ENCODE measurements around the gene LPIN2.

LPIN2 gene

GRCh38 chr18:2982022-2982421 lies 30.9 kb downstream of the LPIN2 start:
- no peak for DNase-seq (ENCODE audit: low read depth, low spot score)

DNA sequence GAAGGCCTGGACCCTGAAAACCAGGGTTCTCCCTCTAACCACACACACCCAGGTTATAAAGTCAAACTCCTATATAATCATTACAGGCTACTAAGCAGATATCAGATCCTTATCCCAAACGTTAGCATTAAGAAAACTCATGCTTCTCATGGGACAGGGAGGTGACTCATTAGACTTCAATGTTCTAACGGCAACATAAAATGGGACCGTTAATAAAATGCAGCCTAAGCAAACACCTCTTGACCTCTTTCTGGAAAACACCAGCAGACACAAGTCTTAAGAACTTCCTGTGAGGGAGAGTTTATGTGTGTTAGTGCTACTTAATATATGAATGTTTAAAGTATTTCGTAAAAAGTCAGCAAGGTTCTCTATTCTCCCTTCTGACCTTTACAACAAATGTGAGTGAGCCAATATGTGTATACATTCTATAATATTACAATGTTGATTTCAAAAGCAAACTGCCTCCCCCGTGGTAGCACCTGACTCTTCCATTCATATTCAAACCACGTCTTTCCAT lies 31.7 kb downstream of the LPIN2 start:
- peak; percentile 52 for DNase-seq (ENCODE audit: low read depth, low spot score)

- no peak for DNase-seq (ENCODE audit: low read depth, low spot score)
Measured at GRCh38 chr18:2979871-2980790, 32.8 kb downstream of the LPIN2 start.

DNA sequence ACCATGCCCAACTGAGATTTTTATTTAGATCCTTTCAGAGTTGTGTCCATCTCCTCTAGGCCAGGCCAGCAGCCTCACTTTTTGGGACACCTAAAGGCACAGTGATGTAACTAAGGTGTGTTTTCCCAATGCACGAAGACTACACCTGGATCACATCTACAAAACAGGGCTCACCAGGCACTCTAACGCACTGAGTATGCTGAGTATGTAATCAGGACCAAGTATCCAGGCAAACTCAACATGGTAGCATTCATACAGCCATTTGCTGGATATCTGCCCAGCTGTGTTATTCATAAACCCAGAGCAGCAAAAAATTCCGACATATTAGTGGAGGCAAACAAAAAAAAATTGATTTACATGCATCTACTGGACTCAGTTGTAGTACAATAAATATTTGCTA lies 33.8 kb downstream of the LPIN2 start:
- DNase-seq (ENCODE audit: low read depth, low spot score), result no peak

DNA sequence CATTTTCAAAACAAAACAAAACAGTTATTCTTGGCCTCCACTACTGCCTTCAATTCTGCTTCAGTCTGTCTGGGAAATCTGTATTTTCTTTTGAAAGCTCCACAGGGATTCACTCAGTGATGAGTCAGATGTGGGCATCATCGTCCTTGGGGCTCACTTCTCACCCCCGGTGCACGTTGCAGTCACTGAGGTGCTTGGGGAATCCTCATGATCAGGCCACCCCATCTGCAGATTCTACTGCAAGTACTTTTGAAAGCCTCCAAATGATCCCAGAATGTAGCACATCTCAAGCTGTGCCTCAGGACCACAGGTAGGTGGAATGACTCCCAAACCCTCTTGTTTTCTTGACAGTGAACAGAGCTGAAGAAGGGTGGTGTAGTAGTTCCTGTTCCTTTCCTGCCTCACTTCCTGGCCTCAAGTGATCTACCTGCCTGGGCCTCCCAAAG lies 34.3 kb downstream of the LPIN2 start:
- peak; percentile 86 for DNase-seq (ENCODE audit: low read depth, low spot score)

DNA sequence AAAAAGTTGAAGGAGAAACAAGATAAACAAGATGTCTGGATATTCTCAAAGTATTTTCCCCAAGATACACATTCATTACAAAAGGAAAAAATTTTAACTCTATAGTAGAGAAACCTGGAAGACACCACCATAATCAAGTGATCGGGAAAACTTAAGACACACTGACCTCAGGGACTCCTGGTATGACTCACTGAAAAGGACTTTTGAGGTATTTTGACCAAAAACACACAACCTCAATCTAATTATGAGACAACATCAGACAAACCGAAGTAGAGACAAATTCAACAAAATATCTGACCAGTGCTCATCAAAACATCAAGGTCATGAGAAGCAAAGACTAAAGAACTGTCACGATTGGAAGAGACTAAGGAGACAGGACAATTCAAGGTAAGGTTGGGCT lies 34.7 kb downstream of the LPIN2 start:
- no peak for DNase-seq (ENCODE audit: low read depth, low spot score)

DNA sequence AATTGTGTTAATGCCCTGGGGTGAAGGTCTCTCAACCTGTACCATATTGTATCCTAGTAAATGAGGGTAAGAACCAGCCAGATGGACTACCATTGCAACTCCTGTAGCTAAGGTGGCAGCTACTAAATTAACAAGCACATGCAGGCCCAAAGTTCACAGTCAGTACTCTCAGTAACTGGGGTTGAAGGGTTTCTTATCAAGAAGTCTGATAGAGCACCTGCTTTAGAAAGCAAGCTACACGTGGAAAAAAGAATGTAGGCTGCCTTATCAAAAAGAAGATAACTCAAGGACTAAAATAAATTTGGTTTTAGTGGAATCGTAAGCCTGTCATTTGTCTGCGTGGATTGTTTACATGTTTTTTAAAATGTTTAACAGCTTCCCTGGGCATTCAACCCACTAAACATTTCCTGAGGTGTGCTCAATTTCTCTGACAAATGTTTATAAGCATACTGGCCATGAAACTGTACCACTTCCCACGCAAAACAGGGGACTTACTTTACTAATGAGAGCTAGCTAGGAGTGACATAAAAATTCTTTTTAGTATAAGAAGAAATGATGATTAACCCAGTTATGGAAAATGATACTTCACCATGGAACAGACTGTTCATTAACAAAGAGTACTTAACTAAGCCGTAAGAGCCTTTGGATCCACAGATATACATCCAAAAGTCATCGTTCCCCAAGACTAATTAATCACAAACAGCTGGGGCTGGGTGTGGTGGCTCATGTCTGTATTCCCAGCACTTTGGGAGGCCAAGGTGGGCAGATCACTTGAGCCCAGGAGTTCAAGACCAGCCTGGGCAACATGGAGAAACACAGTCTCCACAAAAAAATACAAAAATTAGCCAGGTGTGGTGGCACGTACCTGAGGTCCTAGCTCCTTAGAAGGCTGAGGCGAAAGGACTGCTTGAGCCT lies 36.5 kb downstream of the LPIN2 start:
- no peak for DNase-seq (ENCODE audit: low read depth, low spot score)

GRCh38 chr18:2974731-2975130 lies 38.2 kb downstream of the LPIN2 start:
- DNase-seq (ENCODE audit: low read depth, low spot score), result no peak

GRCh38 chr18:2971741-2972552 lies 41.0 kb downstream of the LPIN2 start:
- no peak for DNase-seq (ENCODE audit: low read depth, low spot score)

DNA sequence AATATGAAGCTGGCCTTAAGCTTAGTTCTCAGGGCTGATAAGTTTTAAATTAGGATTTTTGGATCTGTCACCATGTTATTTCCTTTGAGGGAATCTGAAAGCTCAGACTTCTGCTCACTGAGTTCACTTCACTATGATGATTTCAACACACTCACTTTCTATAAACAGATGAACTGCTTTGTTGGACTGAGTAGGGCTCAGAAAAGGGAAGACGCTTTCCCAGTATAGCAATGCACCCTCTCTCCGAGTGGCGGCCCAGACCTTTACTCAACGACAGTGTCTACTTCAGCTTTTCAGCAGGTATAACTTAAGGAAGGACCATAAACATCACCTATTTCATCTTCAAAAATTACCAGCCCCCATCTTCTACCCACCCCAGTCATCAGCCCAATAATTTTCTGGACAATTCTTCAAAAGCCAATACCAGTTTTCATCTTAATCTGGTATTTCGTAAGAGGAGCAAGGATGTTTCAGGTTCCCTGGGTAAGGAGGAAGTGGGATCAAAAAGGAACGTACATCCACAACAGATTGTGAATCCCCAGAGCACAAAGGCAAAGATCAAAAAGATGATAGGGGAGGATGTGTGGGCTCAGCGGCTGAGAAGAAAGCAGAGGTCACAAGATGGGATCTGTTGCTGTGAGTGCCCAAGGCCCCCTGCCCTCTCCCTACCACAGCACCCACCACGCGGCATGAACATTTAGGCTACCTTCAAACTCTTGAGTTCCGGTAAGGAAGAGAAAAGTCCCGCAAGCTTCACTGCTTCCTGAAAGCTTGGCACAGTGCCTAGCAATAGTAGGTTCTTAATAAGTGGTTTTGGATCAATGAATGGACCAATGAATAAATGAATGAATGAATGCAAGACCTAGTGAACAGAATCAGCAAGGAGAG lies 41.9 kb downstream of the LPIN2 start:
- DNase-seq (ENCODE audit: low read depth, low spot score), result no peak

DNA sequence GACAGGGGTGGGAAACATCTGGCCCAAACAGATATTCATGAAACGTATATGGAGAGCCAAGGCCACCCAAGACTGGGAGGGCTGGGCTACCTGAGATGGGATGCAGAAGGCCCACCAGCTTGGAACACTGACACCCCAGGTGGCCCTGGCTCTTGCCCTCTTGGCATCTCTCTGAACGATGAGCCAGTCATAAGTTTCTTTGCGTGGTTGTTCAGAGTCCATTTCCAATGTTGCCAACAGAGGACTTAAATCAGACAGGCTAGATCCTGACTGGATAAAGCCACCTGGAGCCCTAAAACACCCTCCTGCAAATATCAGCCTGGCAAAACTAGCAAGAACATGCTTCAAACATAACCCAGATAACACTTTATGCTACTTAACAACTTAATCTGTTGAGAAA lies 42.6 kb downstream of the LPIN2 start:
- no peak for DNase-seq (ENCODE audit: low read depth, low spot score)

DNA sequence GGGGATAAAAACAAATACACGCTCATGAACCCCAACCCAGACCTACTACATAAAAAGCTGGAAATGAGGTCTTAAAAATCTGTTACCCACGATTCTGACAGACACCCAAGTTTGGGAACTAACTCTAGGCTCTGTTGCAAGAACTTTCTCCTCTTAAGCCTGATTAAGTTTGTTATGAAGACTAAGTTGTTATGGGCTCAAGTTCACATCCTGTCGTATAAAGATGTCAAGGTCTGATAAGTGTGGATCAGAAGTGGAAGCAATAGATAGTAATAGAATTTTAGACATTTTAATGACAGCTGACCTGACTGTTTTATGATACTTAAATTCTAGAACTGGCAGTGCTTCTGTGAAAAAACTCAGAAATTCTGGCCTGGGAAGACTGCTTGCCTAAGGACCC lies 43.2 kb downstream of the LPIN2 start:
- no peak for DNase-seq (ENCODE audit: low read depth, low spot score)

- DNase-seq (ENCODE audit: low read depth, low spot score), result no peak
Measured at GRCh38 chr18:2968606-2969005, 44.3 kb downstream of the LPIN2 start.

DNA sequence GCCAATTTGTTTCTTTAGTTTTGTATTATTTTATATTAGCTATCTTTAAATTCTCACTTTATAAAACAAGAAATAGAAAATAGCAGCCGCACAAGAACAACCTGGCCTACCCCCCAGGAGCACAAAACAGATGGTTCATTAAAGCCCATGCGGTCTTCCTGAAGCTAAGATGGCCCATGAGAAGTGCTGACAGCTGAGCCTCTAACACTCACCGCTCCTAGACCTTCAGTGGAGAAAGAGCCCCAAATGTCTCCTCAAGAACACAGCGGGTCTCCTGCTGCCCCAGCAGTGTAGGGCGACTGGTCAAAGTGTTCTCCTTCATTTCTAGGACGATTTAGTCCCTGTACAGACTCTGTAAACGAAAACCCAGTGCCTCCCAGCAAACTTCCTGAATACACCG lies 45.1 kb downstream of the LPIN2 start:
- no peak for DNase-seq (ENCODE audit: low read depth, low spot score)

GRCh38 chr18:2967357-2967756 lies 45.6 kb downstream of the LPIN2 start:
- no peak for DNase-seq (ENCODE audit: low read depth, low spot score)

DNA sequence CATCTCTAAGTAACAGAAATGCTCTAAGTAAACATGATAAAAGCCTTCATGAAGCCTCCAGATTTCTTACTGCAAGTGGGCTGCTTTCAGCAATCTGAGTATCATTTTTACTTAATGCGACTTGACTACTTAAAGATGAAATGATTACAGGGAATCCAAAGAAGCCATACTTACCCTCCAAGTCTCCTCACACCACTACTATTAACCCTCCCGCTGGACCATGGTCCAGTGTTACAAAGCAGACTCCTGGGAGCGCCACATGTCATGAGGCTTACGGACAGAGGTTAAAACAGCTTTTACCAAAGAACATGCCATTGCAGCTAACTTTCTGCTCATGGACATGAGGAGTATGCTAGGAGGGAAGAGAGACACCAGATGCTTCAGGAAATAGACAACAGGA lies 46.4 kb downstream of the LPIN2 start:
- no peak for DNase-seq (ENCODE audit: low read depth, low spot score)

DNA sequence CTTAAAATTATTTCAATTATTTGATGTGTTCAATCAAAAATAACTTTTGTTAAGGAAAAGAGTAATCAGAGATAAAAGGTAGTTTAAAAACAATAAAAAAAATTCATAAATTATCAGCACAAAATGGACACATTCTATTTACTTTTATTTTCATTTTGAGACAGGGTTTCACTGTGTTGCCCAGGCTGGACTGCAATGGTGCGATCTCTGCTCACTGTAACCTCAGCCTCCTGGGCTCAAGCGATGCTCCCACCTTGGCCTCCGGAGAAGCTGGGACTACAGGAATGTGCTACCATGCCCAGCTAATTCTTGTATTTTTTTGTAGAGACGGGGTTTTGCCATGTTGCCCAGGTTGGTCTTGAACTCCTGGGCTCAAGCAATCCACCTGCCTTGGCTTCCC lies 47.1 kb downstream of the LPIN2 start:
- no peak for DNase-seq (ENCODE audit: low read depth, low spot score)

DNA sequence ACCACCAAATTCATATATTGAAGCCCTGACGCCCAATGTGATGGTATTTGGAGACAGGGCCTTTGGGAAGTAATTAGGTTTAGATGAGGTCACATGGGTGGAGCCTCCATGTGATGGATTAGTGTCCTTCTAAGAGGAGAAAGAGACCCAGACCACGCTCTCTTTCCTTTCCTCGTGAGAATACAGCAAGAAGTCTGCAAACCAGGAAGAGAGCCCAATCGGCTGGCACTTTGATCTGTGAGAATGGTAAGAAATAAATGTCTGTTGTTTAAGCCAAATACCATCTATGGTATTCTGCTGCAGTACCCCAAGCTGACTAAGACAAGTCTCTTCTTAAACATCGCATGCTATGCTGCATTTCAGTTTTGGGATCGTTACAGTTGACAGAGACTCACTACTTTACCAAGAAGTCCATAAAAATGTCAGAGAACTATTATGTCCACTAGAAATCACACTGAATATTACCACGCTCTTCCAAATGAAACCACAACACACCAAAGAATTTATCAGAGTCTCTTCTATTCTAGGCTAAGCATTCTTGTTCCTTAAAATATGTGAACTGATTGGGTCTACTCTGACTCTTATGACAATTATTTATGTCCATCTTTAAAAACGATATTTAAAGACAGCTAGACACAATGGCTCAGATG lies 48.5 kb downstream of the LPIN2 start:
- no peak for DNase-seq (ENCODE audit: low read depth, low spot score)
